Calu3 (cell line): ENCODE results near the gene GTSE1. TPM values are rescaled to one million over a fixed set of nuclear protein-coding genes. Genes with fewer than 3 reads are reported as not detected.

Experiments used
- BruUV-seq: library from RNA; stranded (reverse); fragments of 400-500 nt; replicated peaks from 2 replicates; lab custom pipeline; 2021; lab: Mats Ljungman, UMichigan
- CTCF ChIA-PET: fragments of 300-600 bp; sonication (Branson Sonifier 250); formaldehyde crosslinking; loops from one replicate; lab custom pipeline; 2022; ENCODE audit warnings: antibody characterized with exemption; lab: Charles Lee
- DNase-seq: peaks from one replicate; pipeline ENCODE4 v3.0.0; 2022
- H3K27ac Mint-ChIP-seq: one replicate; pipeline ENCODE4 v1.8.0; 2022; ENCODE audit warnings: mixed read lengths; ENCODE audit not compliant: unreplicated experiment
- H3K27me3 Mint-ChIP-seq: one replicate; pipeline ENCODE4 v1.8.0; 2022; ENCODE audit warnings: mixed read lengths; ENCODE audit not compliant: unreplicated experiment
- H3K36me3 Mint-ChIP-seq: one replicate; pipeline ENCODE4 v1.8.0; 2022; ENCODE audit warnings: mild to moderate bottlenecking, moderate library complexity, mixed read lengths; ENCODE audit not compliant: insufficient read depth, unreplicated experiment
- H3K4me1 Mint-ChIP-seq: one replicate; pipeline ENCODE4 v1.8.0; 2022; ENCODE audit warnings: mild to moderate bottlenecking, low read depth, mixed read lengths; ENCODE audit not compliant: unreplicated experiment
- H3K4me3 Mint-ChIP-seq: one replicate; pipeline ENCODE4 v1.8.0; 2022; ENCODE audit warnings: mild to moderate bottlenecking, low read depth, moderate library complexity, mixed read lengths; ENCODE audit not compliant: unreplicated experiment
- H3K9me3 Mint-ChIP-seq: one replicate; pipeline ENCODE4 v1.8.0; 2022; ENCODE audit warnings: low read depth, mixed read lengths; ENCODE audit not compliant: unreplicated experiment
- intact Hi-C: fragments of 100-400 bp; cut with micrococcal nuclease; formaldehyde crosslinking; loops from one replicate; pipeline ENCODE4 v1.10.0; 2022; ENCODE audit not compliant: unreplicated experiment
- total RNA-seq: library from RNA; stranded (reverse); gene quantifications from 2 replicates; pipeline ENCODE4 v1.2.3, GENCODE V29; 2022
- TF ChIP-seq, protein P1 (sequence below): fragments of 200-600 bp; IDR thresholded peaks from one replicate; pipeline ENCODE4 v1.8.0; 2022; ENCODE audit warnings: antibody characterized with exemption; ENCODE audit not compliant: unreplicated experiment

GTSE1 gene
- total RNA-seq, 1 experiment from 2014 or later: 53.5 TPM

DNA sequence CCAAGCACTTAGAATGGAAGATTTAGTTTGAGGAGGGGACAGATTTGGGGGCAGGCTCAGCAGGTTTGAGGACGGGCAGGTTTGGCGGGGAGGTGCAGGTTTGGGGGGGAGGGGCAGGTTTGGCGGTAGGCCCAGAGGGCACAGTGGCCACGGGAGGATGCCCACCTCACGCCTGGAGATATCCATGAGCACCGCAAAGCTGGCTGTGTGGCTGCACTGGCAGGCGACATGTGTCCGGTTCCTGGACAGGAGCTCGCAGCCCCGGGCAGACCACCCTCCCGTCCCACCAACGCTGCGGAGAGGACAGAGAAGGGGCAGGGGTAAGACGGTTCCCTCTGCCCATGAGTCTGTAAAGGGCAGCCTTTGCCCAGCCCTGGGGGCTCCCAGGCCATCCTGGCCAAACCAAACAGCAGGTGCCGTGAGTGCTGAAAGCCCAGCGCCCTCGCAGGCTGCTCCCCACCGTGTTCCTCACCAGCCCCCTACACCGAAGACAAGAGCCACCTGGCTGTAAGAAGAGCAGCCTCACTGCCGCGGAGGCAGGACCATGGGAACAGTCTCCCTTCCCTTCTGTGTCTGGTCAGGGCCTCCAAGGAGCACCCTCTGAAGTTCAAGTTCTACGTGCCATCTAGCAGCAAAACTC is 81.9 kb downstream of the GTSE1 start:
- H3K4me1 Mint-ChIP-seq: peaks cover 73% of the 10 kb centered on the region
- H3K4me3 Mint-ChIP-seq: peak overlapping the region; percentile 47
- peaks cover 8% of the 10 kb centered on the region for H3K9me3 Mint-ChIP-seq
- no TSS peak for BruUV-seq
- peaks cover 68% of the 10 kb centered on the region for H3K36me3 Mint-ChIP-seq
- intact Hi-C loops: no loop called here
- peak; percentile 53 for DNase-seq
- TF ChIP-seq, protein P1, sequence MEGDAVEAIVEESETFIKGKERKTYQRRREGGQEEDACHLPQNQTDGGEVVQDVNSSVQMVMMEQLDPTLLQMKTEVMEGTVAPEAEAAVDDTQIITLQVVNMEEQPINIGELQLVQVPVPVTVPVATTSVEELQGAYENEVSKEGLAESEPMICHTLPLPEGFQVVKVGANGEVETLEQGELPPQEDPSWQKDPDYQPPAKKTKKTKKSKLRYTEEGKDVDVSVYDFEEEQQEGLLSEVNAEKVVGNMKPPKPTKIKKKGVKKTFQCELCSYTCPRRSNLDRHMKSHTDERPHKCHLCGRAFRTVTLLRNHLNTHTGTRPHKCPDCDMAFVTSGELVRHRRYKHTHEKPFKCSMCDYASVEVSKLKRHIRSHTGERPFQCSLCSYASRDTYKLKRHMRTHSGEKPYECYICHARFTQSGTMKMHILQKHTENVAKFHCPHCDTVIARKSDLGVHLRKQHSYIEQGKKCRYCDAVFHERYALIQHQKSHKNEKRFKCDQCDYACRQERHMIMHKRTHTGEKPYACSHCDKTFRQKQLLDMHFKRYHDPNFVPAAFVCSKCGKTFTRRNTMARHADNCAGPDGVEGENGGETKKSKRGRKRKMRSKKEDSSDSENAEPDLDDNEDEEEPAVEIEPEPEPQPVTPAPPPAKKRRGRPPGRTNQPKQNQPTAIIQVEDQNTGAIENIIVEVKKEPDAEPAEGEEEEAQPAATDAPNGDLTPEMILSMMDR: no peak
- H3K27me3 Mint-ChIP-seq: no peaks in the 10 kb centered on the region
- CTCF ChIA-PET: interaction anchor here (0.7 to 4.2 kb wide), 2 partner anchors 11 to 26 kb away, joined by 13 to 37 read pairs; no protein-coding TSS in a partner anchor
- peak overlapping the region; percentile 89 for H3K27ac Mint-ChIP-seq

DNA sequence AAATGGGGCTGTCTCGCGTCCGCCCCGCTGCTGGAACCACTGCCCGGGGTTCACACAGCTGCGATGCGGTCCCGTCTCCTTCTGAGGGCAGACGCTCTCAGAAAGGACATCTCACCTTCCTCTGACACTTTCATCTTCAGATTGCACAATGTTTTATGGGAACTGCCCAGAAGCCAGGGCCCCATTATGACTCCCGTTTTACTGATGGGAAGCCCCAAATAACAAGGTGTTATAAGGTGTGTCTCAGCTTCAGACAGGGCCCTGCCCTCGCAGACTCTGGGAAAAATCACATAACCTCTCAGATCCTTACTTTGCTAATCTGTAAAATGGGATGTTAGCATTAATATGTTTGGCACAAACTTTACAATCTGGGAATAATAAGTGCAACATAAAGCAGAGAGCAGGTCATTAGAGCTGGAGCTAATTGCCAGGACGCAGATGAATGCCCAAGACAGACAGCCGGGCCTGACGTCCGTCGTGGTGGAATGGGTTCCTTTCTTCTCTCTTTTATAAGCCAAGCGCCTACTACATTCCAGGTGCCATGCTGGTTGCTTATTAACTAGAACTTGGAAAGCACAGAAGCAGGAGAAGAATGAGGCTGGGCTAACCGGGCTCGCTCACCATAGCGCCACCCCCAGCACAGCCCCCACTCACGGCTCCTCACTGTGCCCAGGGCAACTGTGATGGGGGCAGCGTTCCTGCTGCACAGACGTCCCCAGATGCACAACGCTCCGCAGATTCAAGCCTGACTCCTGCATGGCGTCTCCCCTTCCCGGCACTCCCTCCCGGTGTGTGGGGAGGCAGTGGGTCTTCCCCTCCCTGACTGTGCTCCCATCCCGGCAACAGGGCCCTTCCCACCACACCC is 82.6 kb downstream of the GTSE1 start:
- CTCF ChIA-PET: interaction anchor here (4.2 kb wide), 1 partner anchor 12 kb away, joined by 37 read pairs; no protein-coding TSS in a partner anchor
- H3K27ac Mint-ChIP-seq: peak overlapping the region; percentile 89
- DNase-seq: peak; percentile 67

DNA sequence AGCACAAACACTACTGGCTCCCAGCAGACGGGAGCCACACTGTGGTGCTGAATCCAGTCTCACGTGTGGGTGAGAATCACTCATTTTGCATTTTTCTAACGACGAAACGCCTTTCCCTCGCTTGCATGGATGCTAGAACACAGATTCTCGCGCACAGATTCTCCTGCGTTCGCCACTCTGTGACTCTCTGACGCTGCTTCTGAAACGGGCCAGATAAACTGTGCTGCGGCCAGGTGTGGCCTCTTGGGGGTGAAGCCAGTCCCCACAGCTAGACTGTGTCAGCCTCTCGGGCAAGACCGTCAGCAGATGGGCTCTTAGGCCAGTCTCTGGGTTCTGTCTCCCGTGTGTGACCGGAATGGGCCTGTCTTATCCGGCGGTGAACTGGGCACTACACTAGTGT is 83.4 kb downstream of the GTSE1 start:
- Mint-ChIP-seq H3K4me1 (peaks cover 64% of the 10 kb centered on the region), H3K27ac (no peak overlapping the region), H3K4me3 (peak overlapping the region; percentile 47), H3K27me3 (no peaks in the 10 kb centered on the region), H3K36me3 (peaks cover 72% of the 10 kb centered on the region), H3K9me3 (peaks cover 8% of the 10 kb centered on the region)
- BruUV-seq: no TSS peak
- CTCF ChIA-PET: interaction anchor here (4.2 kb wide), 1 partner anchor 12 kb away, joined by 37 read pairs; no protein-coding TSS in a partner anchor
- intact Hi-C loops: no loop called here
- no peak for DNase-seq
- TF ChIP-seq, protein P1: no peak

More for the DNA sequence above, 82.6 kb downstream of the GTSE1 start:
- Mint-ChIP-seq H3K4me1 (peaks cover 67% of the 10 kb centered on the region), H3K4me3 (peak overlapping the region; percentile 47), H3K36me3 (peaks cover 70% of the 10 kb centered on the region), H3K9me3 (peaks cover 8% of the 10 kb centered on the region), H3K27me3 (no peaks in the 10 kb centered on the region)
- no TSS peak for BruUV-seq
- TF ChIP-seq, protein P1: no peak
- intact Hi-C loops: no loop called here

Other genes with a start within 250 kb of the GTSE1 start
- gene PPARA, start 146.3 kb upstream of the GTSE1 start, total RNA-seq: 22.7 and 31.5 TPM in 2 replicates
- 10.5 and 11.0 TPM in 2 replicates for gene CDPF1, start 46.6 kb upstream of the GTSE1 start, total RNA-seq
- gene PKDREJ, start 33.5 kb upstream of the GTSE1 start, total RNA-seq: 0.05 TPM in 1 of 2 replicates, not detected in the other
- gene TTC38, start 28.9 kb upstream of the GTSE1 start, total RNA-seq: 31.9 and 34.0 TPM in 2 replicates
- gene TRMU, start 38.8 kb downstream of the GTSE1 start, total RNA-seq: 74.8 and 79.6 TPM in 2 replicates
- gene CELSR1, start 240.8 kb downstream of the GTSE1 start, total RNA-seq: 40.8 and 45.5 TPM in 2 replicates